ENCODE measurements around the gene KLK12.

- TF ChIP-seq CTCF (IDR thresholded peaks at IDR 0.05) (no peak), POLR2A (IDR thresholded peaks at IDR 0.05) (no peak)
Observed at GRCh38 chr19:51003316-51003715, 31.5 kb downstream of the KLK12 start.
